Activated CD4-positive, alpha-beta T cell treated with anti-CD3 and anti-CD28 coated beads for 48 hours (primary cell): ENCODE measurements around the gene PGAP3.

ENCODE experiments used
- DNase-seq: peaks from one replicate; pipeline ENCODE4 v3.0.0-alpha.2; 2020

PGAP3 gene

GRCh38 chr17:39633570-39634183 is 54.2 kb downstream of the PGAP3 start:
- no peak for DNase-seq

- DNase-seq = no peak
These were observed 55.5 kb downstream of the PGAP3 start for GRCh38 chr17:39632153-39632941.

GRCh38 chr17:39631403-39631802 is 56.5 kb downstream of the PGAP3 start:
- no peak for DNase-seq

- DNase-seq = no peak
These were observed 58.0 kb downstream of the PGAP3 start for GRCh38 chr17:39629898-39630297.

- DNase-seq = no peak
These were observed 58.4 kb downstream of the PGAP3 start for GRCh38 chr17:39629494-39629880.

- DNase-seq = no peak
These were observed 59.0 kb downstream of the PGAP3 start for GRCh38 chr17:39628655-39629493.

- no peak for DNase-seq
These were observed 59.9 kb downstream of the PGAP3 start for GRCh38 chr17:39627712-39628516.

GRCh38 chr17:39627047-39627711 is 60.7 kb downstream of the PGAP3 start:
- DNase-seq = no peak

- DNase-seq = peak; percentile 39
These were observed 61.4 kb downstream of the PGAP3 start, which contains the start of gene PPP1R1B for GRCh38 chr17:39626171-39627046. Gene PPP1R1B, plus strand, starts transcription at chr17:39626952. Its CDS starts 441 bp downstream, at chr17:39627393.

- no peak for DNase-seq
These were observed 62.6 kb downstream of the PGAP3 start for GRCh38 chr17:39625198-39625785.

- no peak for DNase-seq
These were observed 63.5 kb downstream of the PGAP3 start for GRCh38 chr17:39624313-39624712.

GRCh38 chr17:39623356-39623950 is 64.4 kb downstream of the PGAP3 start:
- DNase-seq = peak; percentile 92

- DNase-seq = peak; percentile 69
These were observed 65.4 kb downstream of the PGAP3 start for GRCh38 chr17:39622380-39623006.

GRCh38 chr17:39621523-39622379 is 66.1 kb downstream of the PGAP3 start:
- DNase-seq = peak; percentile 90
